GM19467 (cell line): Measurements from ENCODE around the gene TMEM44.
"Not testable (repeated sequence)": the region's sequence is repeated elsewhere in the genome, so short reads cannot be mapped to it uniquely, and the experiment has no call there.

Experiments
- ATAC-seq: cut with Tn5 transposase; IDR thresholded peaks from one replicate; pipeline ENCODE4 v1.9.1; 2021; ENCODE audit warnings: mild to moderate bottlenecking, moderate library complexity; ENCODE audit not compliant: unreplicated experiment

The TMEM44 gene

GRCh38 chr3:194559530-194559929, 73.7 kb downstream of the TMEM44 start:
- ATAC-seq, result no peak

GRCh38 chr3:194556086-194557056, 76.8 kb downstream of the TMEM44 start:
- no peak for ATAC-seq

- ATAC-seq, result no peak
Observed at GRCh38 chr3:194555175-194556062, 77.8 kb downstream of the TMEM44 start.

- ATAC-seq, result no peak
Observed at GRCh38 chr3:194554473-194555123, 78.6 kb downstream of the TMEM44 start.

GRCh38 chr3:194552327-194552949, 80.8 kb downstream of the TMEM44 start:
- no peak for ATAC-seq

- no peak for ATAC-seq
Observed at GRCh38 chr3:194549853-194550252, 83.4 kb downstream of the TMEM44 start.

- no peak for ATAC-seq
Observed at GRCh38 chr3:194548346-194549321, 84.6 kb downstream of the TMEM44 start.

GRCh38 chr3:194547042-194547441, 86.2 kb downstream of the TMEM44 start:
- ATAC-seq, result no peak

GRCh38 chr3:194545538-194545937, 87.7 kb downstream of the TMEM44 start:
- not testable (repeated sequence) for ATAC-seq

GRCh38 chr3:194543550-194543949, 89.7 kb downstream of the TMEM44 start:
- no peak for ATAC-seq

- no peak for ATAC-seq
Observed at GRCh38 chr3:194541483-194541882, 91.7 kb downstream of the TMEM44 start.

GRCh38 chr3:194540274-194540905, 92.8 kb downstream of the TMEM44 start:
- no peak for ATAC-seq

GRCh38 chr3:194539498-194539897, 93.7 kb downstream of the TMEM44 start:
- ATAC-seq, result no peak

- ATAC-seq, result no peak
Observed at GRCh38 chr3:194537732-194538247, 95.4 kb downstream of the TMEM44 start.
